GM19397 (cell line): Measurements from ENCODE around the gene PTPN2.
"Not testable (repeated sequence)": the region's sequence is repeated elsewhere in the genome, so short reads cannot be mapped to it uniquely, and the experiment has no call there.

Experiments used
- ATAC-seq: cut with Tn5 transposase; IDR thresholded peaks from one replicate; pipeline ENCODE4 v1.9.1; 2021; ENCODE audit warnings: mild to moderate bottlenecking, moderate library complexity; ENCODE audit not compliant: unreplicated experiment

The PTPN2 gene

GRCh38 chr18:12883684-12884405 lies at the start of gene PTPN2:
Gene PTPN2 (minus strand): TSS chr18:12884237. CDS start chr18:12884141, 96 bp downstream.
- peak; percentile 77 for ATAC-seq

GRCh38 chr18:12933327-12933726 lies 49.3 kb upstream of the PTPN2 start:
- ATAC-seq, result no peak

GRCh38 chr18:12930908-12931307 lies 46.9 kb upstream of the PTPN2 start:
- no peak for ATAC-seq

GRCh38 chr18:12930376-12930775 lies 46.3 kb upstream of the PTPN2 start:
- no peak for ATAC-seq

- no peak for ATAC-seq
Observed at GRCh38 chr18:12929477-12930083, 45.5 kb upstream of the PTPN2 start.

- no peak for ATAC-seq
Observed at GRCh38 chr18:12928641-12929040, 44.6 kb upstream of the PTPN2 start.

- ATAC-seq, result no peak
Observed at GRCh38 chr18:12928206-12928605, 44.2 kb upstream of the PTPN2 start.

GRCh38 chr18:12924616-12925015 lies 40.6 kb upstream of the PTPN2 start:
- no peak for ATAC-seq

- ATAC-seq, result no peak
Observed at GRCh38 chr18:12922266-12922665, 38.2 kb upstream of the PTPN2 start.

GRCh38 chr18:12921178-12921577 lies 37.1 kb upstream of the PTPN2 start:
- peak; percentile 73 for ATAC-seq

GRCh38 chr18:12911929-12912703 lies 28.1 kb upstream of the PTPN2 start:
- ATAC-seq, result no peak

GRCh38 chr18:12911025-12911928 lies 27.2 kb upstream of the PTPN2 start:
- peak; percentile 67 for ATAC-seq

GRCh38 chr18:12908706-12909105 lies 24.7 kb upstream of the PTPN2 start:
- no peak for ATAC-seq

GRCh38 chr18:12907258-12907925 lies 23.4 kb upstream of the PTPN2 start:
- ATAC-seq, result no peak

- no peak for ATAC-seq
Observed at GRCh38 chr18:12906773-12907172, 22.7 kb upstream of the PTPN2 start.

- no peak for ATAC-seq
Observed at GRCh38 chr18:12906119-12906518, 22.1 kb upstream of the PTPN2 start.

GRCh38 chr18:12904012-12904516 lies 20.0 kb upstream of the PTPN2 start:
- ATAC-seq, result no peak

GRCh38 chr18:12901208-12901607 lies 17.2 kb upstream of the PTPN2 start:
- ATAC-seq, result not testable (repeated sequence)

GRCh38 chr18:12896784-12897333 lies 12.8 kb upstream of the PTPN2 start:
- not testable (repeated sequence) for ATAC-seq

- ATAC-seq, result no peak
Observed at GRCh38 chr18:12895626-12896025, 11.6 kb upstream of the PTPN2 start.
